HepG2 (cell line): ENCODE results near the gene ZNF33B. TPM values are rescaled to one million over a fixed set of nuclear protein-coding genes. Genes with fewer than 3 reads are reported as not detected.
A peak's percentile ranks its signal among the peaks of the same experiment; 100 is the strongest.

ENCODE experiments used
- ATAC-seq: fragments of 200-7000 bp; cut with Tn5 transposase; 3 replicates; pipeline ENCODE4 v1.9.1; 2020; ENCODE audit warnings: mild to moderate bottlenecking, moderate library complexity
- BruUV-seq: library from RNA; stranded (reverse); fragments of 400-500 nt; replicated peaks from 2 replicates; lab custom pipeline; 2021; lab: Mats Ljungman, UMichigan
- CTCF ChIA-PET: fragments of 300-600 bp; formaldehyde crosslinking; extraction: SDS; loops from one replicate; lab custom pipeline; 2021; ENCODE audit warnings: low total read pairs, inconsistent platforms, low intra/inter-chr PET ratio; lab: Yijun Ruan, JAX
- POLR2A ChIA-PET: fragments of 350-600 bp; sonication (Branson Sonifier 250); formaldehyde crosslinking; loops from one replicate; lab custom pipeline; 2020; ENCODE audit warnings: antibody characterized with exemption, inconsistent platforms; lab: Yijun Ruan, JAX
- DNase-seq: peaks from one replicate; pipeline ENCODE4 v3.0.0-alpha.2; 2015; ENCODE audit warnings: low spot score
- FAIRE-seq: peaks from 3 replicates; lab custom pipeline; 2011; peaks lifted over from hg19 to GRCh38; lab: Jason Lieb, UNC
- H2AFZ ChIP-seq: one replicate; pipeline ENCODE4 v1.6.1; 2011; ENCODE audit warnings: low read length, inconsistent platforms
- H3K27ac ChIP-seq: fragments of 300-600 bp; 3 replicates; pipeline ENCODE4 v1.8.0; 2011; ENCODE audit warnings: mixed run types, mild to moderate bottlenecking, mixed read lengths, low read length, inconsistent platforms; ENCODE audit not compliant: insufficient read depth; ENCODE audit errors: extremely low read length
- H3K27me3 ChIP-seq, 2 experiments: fragments of 200-600 bp in 1 of 2; 2 replicates in 1 of 2; 3 replicates in 1 of 2; pipeline versions ENCODE4 v1.6.0 to v1.8.0; 2011; ENCODE audit warnings: low read length in 2 of 2, mild to moderate bottlenecking in 2 of 2, moderate library complexity in 2 of 2, inconsistent platforms in 1 of 2; ENCODE audit not compliant: insufficient read depth in 2 of 2, control insufficient read depth in 1 of 2
- H3K36me3 ChIP-seq, 2 experiments: fragments of 200-600 bp in 1 of 2; replicated peaks in 1 of 2; 2 replicates in 1 of 2; 3 replicates in 1 of 2; pipeline versions ENCODE4 v1.5.1 to v1.8.0; 2011; ENCODE audit warnings: low read length in 2 of 2, inconsistent platforms in 1 of 2; ENCODE audit not compliant: insufficient read depth in 2 of 2, control insufficient read depth in 1 of 2
- H3K4me1 ChIP-seq: 2 replicates; pipeline ENCODE4 v1.5.1; 2012; ENCODE audit warnings: low read length, inconsistent platforms; ENCODE audit not compliant: insufficient read depth
- H3K4me2 ChIP-seq: 2 replicates; pipeline ENCODE4 v1.6.0; 2011; ENCODE audit warnings: low read depth, low read length, inconsistent platforms
- H3K4me3 ChIP-seq, 3 experiments: fragments of 200-600 bp in 1 of 3; sonication (generic), shearing (Covaris generic) in 1 of 3; replicated peaks in 1 of 3; 2 replicates each; pipeline ENCODE4 v1.5.1; 2011 to 2016; ENCODE audit warnings: low read length in 3 of 3, inconsistent platforms in 2 of 3, low read depth in 2 of 3, mild to moderate bottlenecking in 2 of 3, control low read depth in 1 of 3, mixed read lengths in 1 of 3; ENCODE audit not compliant: insufficient read depth in 1 of 3
- H3K79me2 ChIP-seq: one replicate; pipeline ENCODE4 v1.6.1; 2011; ENCODE audit warnings: low read length, inconsistent platforms; ENCODE audit not compliant: insufficient read depth
- H3K9ac ChIP-seq: 2 replicates; pipeline ENCODE4 v1.6.0; 2011; ENCODE audit warnings: mild to moderate bottlenecking, low read depth, low read length, inconsistent platforms; ENCODE audit not compliant: insufficient read depth
- H3K9me3 ChIP-seq: 2 replicates; pipeline ENCODE4 v1.5.1; 2012; ENCODE audit warnings: mild to moderate bottlenecking, low read length
- H4K20me1 ChIP-seq: 2 replicates; pipeline ENCODE4 v1.6.0; 2011; ENCODE audit warnings: inconsistent platforms, mild to moderate bottlenecking, low read length, moderate library complexity; ENCODE audit not compliant: insufficient read depth
- BCL3 ChIP-seq: sonication (generic); formaldehyde crosslinking; IDR thresholded peaks from 2 replicates; pipeline ENCODE4 v1.5.1; 2020; ENCODE audit warnings: mild to moderate bottlenecking, missing genetic modification reagents, moderate library complexity
- CEBPB ChIP-seq: IDR thresholded peaks from 2 replicates; pipeline ENCODE4 v1.6.1; 2011; ENCODE audit warnings: low read depth, low read length, improper control_type of control experiment, borderline replicate concordance
- CEBPG ChIP-seq: IDR thresholded peaks from 2 replicates; pipeline ENCODE4 v1.6.1; 2016
- ETV6 ChIP-seq: sonication (generic); formaldehyde crosslinking; conservative IDR thresholded peaks from 2 replicates; pipeline ENCODE4 v1.4.0; 2020; ENCODE audit warnings: missing genetic modification reagents
- GATA4 ChIP-seq: sonication (generic); IDR thresholded peaks from 2 replicates; pipeline ENCODE4 v1.6.1; 2016; ENCODE audit warnings: antibody characterized with exemption, low read depth, borderline replicate concordance
- HDAC2 ChIP-seq: sonication (generic); formaldehyde crosslinking; IDR thresholded peaks from 2 replicates; pipeline ENCODE4 v1.4.0; 2020; ENCODE audit warnings: missing genetic modification reagents
- MXD3 ChIP-seq: IDR thresholded peaks from 2 replicates; pipeline ENCODE4 v1.6.1; 2016; ENCODE audit warnings: mild to moderate bottlenecking, missing biosample characterization, missing genetic modification reagents
- NCOA1 ChIP-seq: sonication (generic); formaldehyde crosslinking; IDR thresholded peaks from 2 replicates; pipeline ENCODE4 v1.9.0; 2021; ENCODE audit warnings: missing genetic modification reagents
- NR1H2 ChIP-seq: sonication (generic); formaldehyde crosslinking; IDR thresholded peaks from 2 replicates; pipeline ENCODE4 v1.8.1; 2022; ENCODE audit warnings: low read depth, missing genetic modification reagents, borderline replicate concordance
- PRDM4 ChIP-seq: sonication (generic); formaldehyde crosslinking; IDR thresholded peaks from 2 replicates; pipeline ENCODE4 v1.9.0; 2021; ENCODE audit warnings: missing genetic modification reagents, borderline replicate concordance
- ZFP36L2 ChIP-seq: sonication (generic); formaldehyde crosslinking; IDR thresholded peaks from 2 replicates; pipeline ENCODE4 v1.4.0; 2020; ENCODE audit warnings: missing genetic modification reagents
- ZNF224 ChIP-seq: sonication (generic); formaldehyde crosslinking; IDR thresholded peaks from 2 replicates; pipeline ENCODE4 v1.5.0; 2020; ENCODE audit warnings: mild to moderate bottlenecking, missing genetic modification reagents
- ZNF274 ChIP-seq: sonication (generic); formaldehyde crosslinking; IDR thresholded peaks from 2 replicates; pipeline ENCODE4 v1.5.1; 2020; ENCODE audit warnings: mild to moderate bottlenecking, missing genetic modification reagents
- ZNF431 ChIP-seq: sonication (generic); formaldehyde crosslinking; IDR thresholded peaks from 2 replicates; pipeline ENCODE4 v1.9.0; 2022; ENCODE audit warnings: missing genetic modification reagents, low read depth, mild to moderate bottlenecking, borderline replicate concordance
- ZNF569 ChIP-seq: sonication (generic); formaldehyde crosslinking; IDR thresholded peaks from 2 replicates; pipeline ENCODE4 v1.5.0; 2020; ENCODE audit warnings: mild to moderate bottlenecking, missing genetic modification reagents, moderate library complexity, borderline replicate concordance
- ZNF589 ChIP-seq: sonication (generic); formaldehyde crosslinking; conservative IDR thresholded peaks from 2 replicates; pipeline ENCODE4 v1.8.0; 2022; ENCODE audit warnings: mild to moderate bottlenecking, moderate library complexity, missing genetic modification reagents
- ZNF724P ChIP-seq: sonication (generic); formaldehyde crosslinking; IDR thresholded peaks from 2 replicates; pipeline ENCODE4 v1.8.0; 2022; ENCODE audit warnings: missing genetic modification reagents, borderline replicate concordance
- WGBS: methylation state at CpG from one replicate; pipeline ENCODE4 v1.1.6; 2017; ENCODE audit warnings: low lambda C conversion rate; 5-methylcytosine and 5-hydroxymethylcytosine counted together
- in situ Hi-C: cut with HindIII; loops from 2 replicates; pipeline ENCODE4 v1.10.0; 2017; ENCODE audit warnings: low pct_unique_long_range_greater_than_20kb; ENCODE audit not compliant: extremely low pct_ligation_motif_present
- intact Hi-C: fragments of 100-400 bp; cut with micrococcal nuclease; formaldehyde crosslinking; loops from one replicate; pipeline ENCODE4 v1.10.0; 2022; ENCODE audit not compliant: unreplicated experiment
- polyA plus RNA-seq, 8 experiments: library from polyadenylated mRNA; depleted of rRNA in 3 of 8; stranded (reverse) in 7 of 8; unstranded in 1 of 8; fragments of >200 nt; fragmentation: Illumina TruSeq in 4 of 8; extraction: Trizol in 4 of 8; gene quantifications; 2 replicates each; pipeline versions ENCODE4 v1.2.1 to v1.2.3, GENCODE V29; 2011 to 2016; ENCODE audit warnings: low read depth in 4 of 8, missing spikeins in 1 of 8, mixed read lengths in 1 of 8; ENCODE audit not compliant: insufficient read depth in 1 of 8
- total RNA-seq, 5 experiments: library from RNA; depleted of rRNA; stranded (reverse); fragments of >200 nt; fragmentation: Illumina TruSeq; extraction: Trizol; gene quantifications; 2 replicates each; pipeline ENCODE4 v1.2.3, GENCODE V29; 2016; ENCODE audit warnings: low read depth in 1 of 5

The ZNF33B gene
- total and polyA plus RNA-seq, 2 of the 13 experiments (the other 11 are each of a cell fraction or from before 2014, with no cell fraction given) = 18.4 to 23.5 TPM

DNA sequence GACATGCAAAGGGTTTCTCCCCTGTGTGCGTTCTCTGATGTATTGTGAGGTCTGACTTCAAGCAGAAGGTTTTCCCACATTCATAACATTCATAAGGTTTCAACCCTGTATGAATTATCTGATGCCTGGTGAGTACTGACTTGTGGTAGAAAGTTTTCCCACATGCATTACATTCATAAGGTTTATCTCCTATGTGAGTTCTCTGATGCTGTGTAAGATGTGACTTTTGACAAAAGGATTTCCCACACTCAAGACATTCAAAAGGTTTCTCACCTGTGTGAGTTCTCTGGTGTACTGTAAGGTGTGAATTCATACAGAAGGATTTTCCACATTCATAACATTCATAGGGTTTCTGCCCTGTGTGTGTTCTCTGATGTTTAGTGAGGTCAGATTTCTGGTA is 45.1 kb downstream of the ZNF33B start:
- TF ChIP-seq ETV6 (CRISPR knock-in tag) (no peak), ZNF724P (CRISPR knock-in tag) (no peak), NR1H2 (CRISPR knock-in tag) (no peak), ZNF224 (no peak), ZNF431 (CRISPR knock-in tag) (no peak)
- in situ Hi-C loops = no loop called here
- Histone ChIP-seq H2AFZ (no peak overlapping the region), H3K27me3 (no peaks in the 10 kb centered on the region), H3K4me1 (no peaks in the 10 kb centered on the region), H3K36me3 (peaks cover 7 to 55% of the 10 kb centered on the region in 2 experiments; a peak in 4 of 5 replicates), H3K9ac (no peak overlapping the region), H3K4me2 (no peak overlapping the region), H4K20me1 (no peaks in the 10 kb centered on the region), H3K79me2 (no peaks in the 10 kb centered on the region), H3K4me3 (no peak overlapping the region), H3K9me3 (no peaks in the 10 kb centered on the region), H3K27ac (no peak overlapping the region)
- BruUV-seq = no TSS peak
- POLR2A ChIA-PET = no interaction called here
- WGBS = 100% methylated on average over 1 of the region's 1 CpG
- CTCF ChIA-PET = no interaction called here
- no peak for ATAC-seq
- FAIRE-seq = no peak
- intact Hi-C loops = no loop called here
- no peak for DNase-seq

- H3K4me2 ChIP-seq = no peak overlapping the region
- DNase-seq (no peak), ATAC-seq (peak; percentile 45; the same call in 2 of the 3 replicates), FAIRE-seq (no peak)
- no peaks in the 10 kb centered on the region for H3K79me2 ChIP-seq
- H3K36me3 ChIP-seq = peaks cover 2 to 11% of the 10 kb centered on the region in 2 experiments; a peak in 2 of 5 replicates
- 92% methylated on average over 2 of the region's 5 CpGs for WGBS
- intact Hi-C loops = no loop called here
- CTCF ChIA-PET = no interaction called here
- in situ Hi-C loops = no loop called here
- no peak overlapping the region for H2AFZ ChIP-seq
- no peak overlapping the region for H3K27ac ChIP-seq
- H3K27me3 ChIP-seq = no peaks in the 10 kb centered on the region
- H3K4me1 ChIP-seq = no peaks in the 10 kb centered on the region
- H3K4me3 ChIP-seq = no peak overlapping the region
- no peak overlapping the region for H3K9ac ChIP-seq
- H3K9me3 ChIP-seq = no peaks in the 10 kb centered on the region
- no peaks in the 10 kb centered on the region for H4K20me1 ChIP-seq
- BruUV-seq = no TSS peak
- POLR2A ChIA-PET = no interaction called here
- TF ChIP-seq HDAC2 (CRISPR knock-in tag) (no peak), PRDM4 (CRISPR knock-in tag) (no peak), GATA4 (no peak), ZNF589 (no peak), NCOA1 (CRISPR knock-in tag) (no peak), CEBPG (CRISPR knock-in tag) (peak; percentile 56), ZNF274 (no peak), BCL3 (CRISPR knock-in tag) (no peak), MXD3 (CRISPR knock-in tag) (no peak), ZFP36L2 (CRISPR knock-in tag) (no peak), ZNF569 (no peak), CEBPB (peak; percentile 85)
These were observed 54.5 kb downstream of the ZNF33B start for GRCh38 chr10:42583828-42584227.
